Hematopoietic multipotent progenitor cell treated with erythropoietin and hydrocortisone succinate and interleukin-3 and kit ligand, for 6 days (in vitro differentiated cells): ENCODE data around the gene MS4A18.
"Not testable (repeated sequence)": the region's sequence is repeated elsewhere in the genome, so short reads cannot be mapped to it uniquely, and the experiment has no call there.

Source experiments
- DNase-seq: peaks from one replicate; pipeline ENCODE4 v3.0.0-alpha.2; 2015

MS4A18 gene

DNA sequence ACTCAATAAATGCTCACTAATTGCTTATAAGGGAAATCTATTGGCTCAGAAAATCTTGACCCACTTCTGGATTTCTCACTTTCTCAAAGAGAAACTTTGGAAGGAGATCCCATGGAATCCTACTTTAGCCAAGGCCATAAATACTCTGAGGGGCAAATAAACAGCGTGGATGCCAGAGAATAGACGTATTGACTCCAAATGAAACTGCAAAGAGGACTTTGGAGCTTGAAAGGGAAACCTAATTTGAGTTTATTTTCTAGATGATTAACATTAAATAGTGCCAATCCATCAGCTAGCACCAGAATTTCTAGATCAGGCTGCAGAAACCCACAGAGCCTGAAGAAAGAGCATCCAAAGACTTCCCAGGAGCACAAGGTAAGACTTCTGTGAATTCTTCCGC lies at the start of gene MS4A18:
Gene MS4A18, plus strand, starts transcription at position 301 of the 400 bp plus-strand sequence.
- no peak for DNase-seq

DNA sequence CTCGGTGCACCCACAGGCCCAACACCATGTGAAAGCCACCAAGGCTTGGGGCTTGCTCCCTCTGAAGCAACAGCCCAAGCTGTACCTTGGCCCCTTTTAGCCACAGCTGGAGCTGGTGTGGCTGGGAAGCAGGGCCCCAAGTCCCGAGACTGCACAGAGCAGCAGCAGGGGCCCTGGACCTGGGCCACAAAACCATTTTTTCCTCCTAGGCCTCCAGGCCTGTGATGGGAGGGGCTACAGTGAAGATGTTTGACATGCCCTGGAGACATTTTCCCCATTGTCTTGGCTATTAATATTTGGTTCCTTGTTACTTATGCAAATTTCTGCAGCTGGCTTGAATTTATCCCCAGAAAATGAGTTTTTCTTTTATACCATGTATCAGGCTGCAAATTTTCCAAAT lies 46.3 kb upstream of the MS4A18 start:
- DNase-seq = not testable (repeated sequence)

DNA sequence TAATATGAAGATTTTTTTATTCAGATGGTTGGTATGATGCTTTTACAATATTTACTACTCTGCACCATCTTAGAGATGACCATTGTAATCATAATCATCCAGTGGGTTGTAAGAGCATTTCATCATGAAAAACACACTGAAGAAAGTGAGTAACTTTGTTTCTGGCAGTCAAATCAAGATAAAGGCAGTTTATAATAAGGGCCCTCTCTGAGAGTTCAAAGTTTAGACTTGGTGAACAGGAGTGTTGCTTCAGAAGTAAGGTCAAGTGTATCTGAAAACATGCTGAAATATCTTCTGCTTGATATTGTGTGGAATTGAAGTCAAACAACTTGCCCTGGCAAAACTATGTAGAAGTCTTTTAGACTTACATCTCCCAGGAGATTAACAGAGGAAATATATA lies 44.6 kb upstream of the MS4A18 start:
- no peak for DNase-seq

DNA sequence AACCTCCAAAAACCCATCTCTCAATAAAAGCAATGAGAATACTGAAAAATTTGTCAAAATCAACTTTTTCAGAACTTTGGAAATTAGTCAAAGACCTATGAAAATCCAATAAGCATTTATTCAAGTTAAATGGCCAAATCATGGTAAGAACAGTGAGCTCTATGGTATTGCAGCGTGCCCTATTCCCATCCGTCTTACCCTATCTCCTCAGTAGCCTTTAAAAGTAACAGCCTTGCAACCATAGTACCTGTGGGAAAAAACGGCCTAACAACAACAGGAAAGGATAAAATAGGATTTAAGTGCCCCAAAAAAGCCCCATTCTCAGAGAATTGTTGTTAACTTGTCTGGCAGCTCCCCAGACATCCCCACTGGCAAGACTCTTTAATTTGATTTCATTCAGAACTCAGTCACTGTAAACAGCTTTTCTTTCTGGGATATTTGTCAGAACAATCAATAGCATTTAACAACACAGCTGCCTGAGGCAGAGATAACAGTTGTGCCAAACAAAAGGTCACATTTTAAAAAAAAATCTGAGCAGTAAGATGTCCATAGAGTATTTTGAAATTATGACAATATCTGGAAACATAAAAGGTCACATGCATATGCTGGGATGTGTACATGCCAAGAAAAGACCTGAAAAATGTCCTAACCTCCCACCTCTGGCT lies 43.9 kb upstream of the MS4A18 start:
- DNase-seq = no peak

DNA sequence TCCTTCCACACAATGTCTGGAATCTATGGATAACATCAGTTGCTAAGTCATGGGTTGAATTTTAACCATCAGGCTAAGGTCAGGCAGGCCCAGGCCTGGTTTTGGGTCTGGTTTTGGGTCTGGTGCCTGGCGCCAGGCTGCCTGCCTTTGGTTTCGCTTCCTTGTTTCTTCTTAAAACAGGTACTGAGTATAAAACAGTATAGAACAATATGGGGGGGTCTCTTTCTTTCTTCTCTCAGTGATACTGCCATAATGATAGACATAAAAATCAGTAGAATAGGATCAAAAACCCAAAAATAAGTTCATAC lies 40.0 kb upstream of the MS4A18 start:
- DNase-seq = not testable (repeated sequence)

DNA sequence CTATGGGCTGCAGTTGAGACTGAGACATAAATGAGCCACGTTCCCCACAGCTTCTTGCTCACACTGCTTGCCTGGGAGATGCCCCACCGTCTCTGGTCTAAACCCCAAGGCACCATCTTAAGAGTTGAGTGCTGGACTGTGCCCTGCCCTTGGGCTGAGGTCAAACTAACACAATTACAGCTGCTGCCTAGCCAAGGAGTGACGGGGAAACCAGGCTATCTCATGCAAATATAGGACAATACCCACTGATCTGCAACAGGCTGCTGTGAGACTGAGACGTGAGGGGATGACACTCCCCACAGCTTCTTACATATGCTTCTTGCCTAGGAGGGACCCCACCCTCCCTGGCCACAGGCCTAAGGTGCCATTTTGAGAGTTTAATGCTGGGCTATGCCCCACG lies 32.9 kb upstream of the MS4A18 start:
- no peak for DNase-seq

DNA sequence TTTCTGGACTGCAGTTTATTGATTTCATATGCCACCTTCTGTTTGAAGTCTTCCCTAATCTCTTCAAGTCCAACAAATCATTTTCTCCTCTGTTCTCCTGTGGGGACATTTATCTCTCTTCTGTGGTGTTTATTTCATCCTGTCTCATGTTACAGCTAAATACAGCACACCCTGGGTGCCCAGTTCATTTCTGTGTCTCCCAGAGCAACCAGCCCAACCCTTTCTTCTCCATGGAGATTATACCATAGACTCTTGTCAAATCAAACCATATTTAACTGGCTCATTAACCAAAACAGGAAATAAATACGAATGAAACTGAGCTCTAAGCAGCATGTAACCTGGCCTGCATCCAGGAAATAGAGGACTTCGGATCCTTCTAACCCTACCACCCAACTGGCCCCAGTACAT lies 25.2 kb upstream of the MS4A18 start, which contains the start of gene MS4A8:
Gene MS4A8, plus strand, starts transcription at position 329 of the 408 bp plus-strand sequence. CDS start 1,249 bp downstream, outside the sequence.
- DNase-seq = peak; percentile 17

DNA sequence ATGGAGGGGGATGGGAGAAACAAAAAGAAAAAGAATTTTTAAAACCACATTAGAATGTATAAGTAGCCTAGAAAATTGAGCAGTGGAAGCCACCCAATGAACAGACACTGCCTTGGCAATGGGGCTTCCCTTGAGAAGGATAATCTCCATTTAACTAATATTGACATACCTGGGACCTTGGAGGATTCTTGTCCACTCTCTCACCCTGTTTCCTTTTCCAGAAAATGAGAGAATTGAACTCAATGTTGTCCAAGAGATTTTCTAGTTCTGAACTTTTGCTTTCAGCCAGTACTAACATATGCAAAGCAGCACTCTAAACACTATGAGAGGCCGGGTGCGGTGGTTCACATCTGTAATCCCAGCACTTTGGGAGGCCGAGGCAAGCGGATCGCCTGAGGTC lies 24.6 kb upstream of the MS4A18 start:
- DNase-seq = no peak

DNA sequence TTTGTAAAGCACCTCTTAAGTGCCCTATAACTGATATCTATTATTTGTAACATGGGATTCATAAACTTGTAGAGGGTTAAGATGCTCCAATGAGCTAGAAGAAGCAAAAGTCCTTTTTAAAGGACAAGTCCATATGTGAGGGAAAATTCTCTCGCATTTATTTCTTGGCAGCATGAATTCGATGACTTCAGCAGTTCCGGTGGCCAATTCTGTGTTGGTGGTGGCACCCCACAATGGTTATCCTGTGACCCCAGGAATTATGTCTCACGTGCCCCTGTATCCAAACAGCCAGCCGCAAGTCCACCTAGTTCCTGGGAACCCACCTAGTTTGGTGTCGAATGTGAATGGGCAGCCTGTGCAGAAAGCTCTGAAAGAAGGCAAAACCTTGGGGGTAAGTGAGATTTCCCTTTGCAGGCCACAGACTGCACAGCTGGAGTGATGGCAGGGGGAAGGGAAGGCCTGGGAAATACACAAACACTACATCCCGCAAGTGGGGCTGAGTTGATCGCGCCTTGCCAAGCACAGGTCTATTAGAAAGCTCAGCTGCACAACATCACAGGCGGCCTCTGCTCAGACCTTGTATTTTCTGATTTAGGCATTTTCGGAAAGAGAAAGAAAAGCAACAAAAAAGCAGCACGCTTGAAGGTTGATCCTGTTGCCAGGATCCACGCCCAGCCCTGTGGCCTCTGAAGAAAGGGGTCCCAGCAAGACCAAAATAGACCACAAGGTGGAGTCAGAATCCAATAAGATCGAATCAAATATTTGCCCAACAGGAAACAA lies 23.6 kb upstream of the MS4A18 start:
- peak; percentile 66 for DNase-seq

DNA sequence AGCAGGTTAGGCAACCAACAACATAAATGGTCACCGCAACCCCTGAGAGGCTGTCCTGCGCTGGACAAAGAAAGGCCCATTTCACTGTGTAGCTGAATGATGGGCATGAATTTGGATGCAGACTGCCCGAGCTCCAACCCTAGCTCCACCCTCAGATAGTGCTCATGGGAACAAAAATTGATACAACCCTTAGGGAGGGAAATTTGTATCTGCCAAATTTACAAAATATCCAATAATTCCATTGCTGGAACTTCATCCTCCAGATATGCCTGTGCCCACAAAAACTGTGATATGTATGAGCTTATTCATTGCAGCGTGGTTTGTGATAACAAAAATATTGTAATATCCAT lies 23.1 kb upstream of the MS4A18 start:
- no peak for DNase-seq

DNA sequence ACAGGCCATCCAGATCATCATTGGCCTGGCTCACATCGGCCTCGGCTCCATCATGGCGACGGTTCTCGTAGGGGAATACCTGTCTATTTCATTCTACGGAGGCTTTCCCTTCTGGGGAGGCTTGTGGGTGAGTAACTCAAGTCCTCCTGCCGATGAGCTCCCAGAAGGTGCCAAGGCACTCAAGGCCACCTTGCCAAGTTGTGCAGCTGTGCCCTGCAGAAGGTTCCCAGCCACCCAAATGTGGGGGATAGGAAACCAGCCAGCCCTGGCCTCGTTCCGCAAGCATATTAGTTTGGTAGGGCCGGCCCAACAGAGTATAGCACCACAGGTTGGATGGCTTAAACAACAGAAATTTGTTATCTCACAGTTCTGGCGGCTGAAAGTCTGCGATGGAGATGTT lies 21.1 kb upstream of the MS4A18 start:
- DNase-seq = no peak

DNA sequence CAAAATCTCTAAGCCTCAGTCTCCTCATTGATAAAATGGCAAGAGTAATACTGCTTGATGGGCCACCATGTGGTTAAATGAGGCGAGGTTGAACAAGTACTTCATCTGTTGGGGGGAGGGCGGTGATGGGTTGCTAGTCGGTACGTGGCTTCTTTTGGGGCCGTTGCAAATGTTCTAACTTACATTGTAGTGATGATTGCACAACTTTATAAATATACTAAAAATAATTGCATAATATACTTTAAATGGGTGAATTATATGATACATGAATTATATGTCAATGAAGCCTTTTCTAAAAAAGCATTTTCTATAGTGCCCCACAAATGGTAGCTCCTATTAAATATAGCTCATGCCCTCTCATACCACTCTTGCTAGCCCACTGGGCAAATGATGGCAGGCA lies 18.6 kb upstream of the MS4A18 start:
- DNase-seq = no peak

DNA sequence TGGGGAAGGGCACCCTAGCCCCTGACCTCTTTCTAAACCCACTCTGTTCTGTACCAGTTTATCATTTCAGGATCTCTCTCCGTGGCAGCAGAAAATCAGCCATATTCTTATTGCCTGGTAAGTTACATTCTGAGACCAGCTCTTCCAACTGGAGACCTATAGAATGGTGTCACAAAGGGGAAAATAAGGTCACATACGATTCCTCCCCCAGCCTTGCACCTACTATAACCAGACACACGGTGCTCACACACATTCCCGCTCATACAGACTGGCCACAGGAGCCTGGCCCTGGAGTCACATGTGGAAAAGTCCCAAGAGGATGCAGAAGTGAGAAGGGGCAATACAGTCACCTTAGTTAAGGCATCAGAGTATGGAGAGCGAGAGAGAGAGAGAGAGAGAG lies 17.6 kb upstream of the MS4A18 start:
- no peak for DNase-seq

DNA sequence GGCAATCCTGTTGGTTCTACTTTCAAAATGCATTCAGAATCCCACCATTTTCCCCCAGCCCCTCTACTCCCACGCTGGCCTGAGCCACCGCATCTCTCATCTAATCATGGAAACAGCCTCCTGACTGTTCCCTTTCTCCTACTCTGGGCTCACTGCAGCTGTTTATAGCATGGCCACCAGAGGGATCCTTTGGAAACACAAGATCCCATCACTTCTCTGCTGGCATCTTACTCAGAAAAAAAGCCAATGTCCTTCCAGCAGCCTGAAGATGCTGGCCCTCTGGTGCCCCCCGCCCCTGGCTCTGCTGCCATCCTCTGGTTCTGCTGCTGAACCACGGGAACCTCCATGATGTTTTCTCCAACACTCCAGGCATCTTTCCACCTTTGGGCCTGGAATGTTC lies 14.0 kb upstream of the MS4A18 start:
- DNase-seq = no peak

DNA sequence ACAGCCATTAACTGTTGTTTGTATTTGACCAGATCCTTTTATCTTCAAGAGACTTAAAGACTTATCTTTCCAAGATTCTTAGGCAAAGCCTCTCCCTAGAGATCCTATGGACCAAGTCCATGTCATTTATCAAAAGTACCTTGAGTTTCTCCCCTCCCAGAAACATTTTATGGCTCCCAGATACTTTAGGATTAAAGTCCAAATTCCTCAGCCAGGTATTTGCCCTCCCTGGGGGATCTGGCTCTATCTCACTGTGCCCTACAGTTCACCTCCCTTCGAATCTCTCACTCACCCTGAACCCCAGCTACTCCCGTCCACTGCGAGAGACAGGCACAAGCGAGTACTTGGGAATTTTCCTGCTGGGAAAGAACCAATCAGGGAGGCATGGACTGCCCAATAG lies 13.2 kb upstream of the MS4A18 start:
- DNase-seq = no peak

DNA sequence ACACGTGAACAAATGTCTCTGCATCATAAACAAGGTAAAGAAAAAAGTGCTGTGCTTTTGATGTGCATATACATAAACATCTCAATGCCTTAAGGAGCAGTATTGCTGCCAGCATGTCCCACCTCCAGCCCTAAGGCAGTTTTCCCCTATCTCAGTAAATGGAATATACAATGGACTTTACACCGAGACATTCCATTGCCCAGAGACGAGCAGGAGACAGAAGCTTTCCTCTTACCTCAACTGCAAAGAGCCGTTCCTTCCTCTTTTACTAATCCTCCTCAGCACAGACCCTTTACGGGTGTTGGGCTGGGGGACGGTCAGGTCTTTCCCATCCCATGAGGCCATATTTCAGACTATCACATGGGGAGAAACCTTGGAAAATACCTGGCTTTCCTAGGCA lies 11.1 kb upstream of the MS4A18 start:
- not testable (repeated sequence) for DNase-seq

DNA sequence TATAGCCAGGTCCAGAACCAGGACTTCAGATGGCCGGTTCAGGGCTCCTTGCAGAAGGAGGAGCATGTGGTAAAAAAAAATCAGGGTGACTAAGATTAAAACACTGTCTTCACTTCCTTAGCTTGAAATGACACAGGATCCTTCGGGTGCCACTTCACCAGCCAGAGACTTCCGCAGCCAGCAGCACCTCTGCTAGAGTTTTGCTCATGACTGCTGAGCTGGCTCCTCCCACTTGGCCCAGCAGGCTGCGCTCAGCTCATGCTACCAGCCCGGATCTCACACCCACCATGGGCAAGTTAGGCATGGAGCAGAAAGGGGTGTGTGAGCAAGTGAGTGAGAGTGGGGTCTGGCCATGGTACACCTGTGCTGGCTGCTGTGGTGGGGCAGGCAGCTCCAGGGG lies 6.6 kb upstream of the MS4A18 start:
- no peak for DNase-seq

DNA sequence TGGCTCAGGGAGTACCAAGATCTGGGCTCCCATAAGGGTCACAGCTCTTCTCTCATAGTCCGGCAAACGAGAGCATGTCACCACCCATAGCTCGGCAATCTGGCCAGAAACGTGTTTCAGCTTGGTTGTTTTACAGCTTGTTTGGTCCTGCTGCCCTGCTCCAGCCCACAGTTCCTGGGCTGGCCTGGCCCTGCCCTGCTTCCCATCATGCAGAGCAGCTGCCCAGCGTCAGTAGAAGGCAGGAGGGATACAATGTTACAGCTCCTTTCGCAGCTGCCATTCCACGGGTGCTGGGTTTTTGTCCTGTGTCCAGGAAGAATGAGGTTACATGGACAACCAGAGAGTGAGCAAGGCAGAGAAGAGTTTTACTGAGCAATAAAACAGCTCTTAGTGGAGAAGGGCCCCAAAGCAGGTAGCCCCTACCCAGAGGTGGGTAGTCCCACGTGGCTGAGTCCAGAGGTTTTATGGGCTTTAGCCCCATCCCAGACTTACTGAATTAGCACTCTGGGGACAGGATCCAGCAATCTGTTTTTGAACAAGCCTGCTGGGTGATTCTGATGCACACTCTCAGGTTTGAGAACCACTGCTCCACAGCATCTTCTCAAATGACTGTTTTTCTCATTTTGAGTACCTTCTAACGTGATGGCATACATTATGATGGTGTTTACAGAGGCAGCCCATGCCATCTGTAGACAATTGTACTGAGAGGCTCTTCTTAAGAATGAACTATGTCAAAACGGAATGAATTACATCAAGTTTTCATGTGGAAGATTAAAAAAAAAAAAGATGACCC lies 5.8 kb upstream of the MS4A18 start:
- no peak for DNase-seq

DNA sequence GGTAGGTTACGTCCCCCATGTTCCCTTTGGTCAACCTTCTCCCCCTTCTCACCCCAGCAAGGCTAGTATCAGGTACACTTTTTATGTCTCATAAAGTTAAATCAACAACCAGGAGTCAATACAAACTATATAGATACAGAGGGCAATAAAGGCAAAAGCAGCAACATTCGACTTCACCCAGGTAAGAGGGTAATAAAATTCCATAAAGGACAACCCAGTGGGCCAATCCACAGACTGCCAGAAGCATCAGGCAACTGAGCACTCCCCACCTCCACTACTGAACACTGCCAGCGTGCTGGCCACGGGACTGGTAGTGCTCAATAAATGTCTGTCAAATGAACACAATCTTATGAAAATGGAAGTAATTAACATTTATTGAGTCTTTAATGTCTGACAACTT lies 5.1 kb upstream of the MS4A18 start:
- DNase-seq = no peak

DNA sequence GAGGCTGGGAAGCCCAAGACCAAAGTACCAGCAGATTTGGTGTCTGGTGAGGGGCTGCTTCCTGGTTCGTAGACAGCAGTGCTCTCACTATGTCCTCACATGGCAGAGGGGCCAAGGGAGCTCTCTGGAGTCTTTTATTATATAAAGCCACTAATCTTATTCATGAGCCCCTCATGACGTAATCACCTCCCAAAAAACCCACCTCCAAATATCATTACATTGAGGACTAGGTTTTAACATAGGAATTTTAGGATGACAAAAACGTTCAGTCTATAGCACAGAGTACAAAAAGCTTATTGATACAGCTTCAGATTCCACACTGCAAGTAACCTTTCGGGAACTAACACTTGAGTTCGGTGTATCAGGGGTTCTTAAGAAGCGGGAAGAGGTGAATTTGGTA lies 4.1 kb upstream of the MS4A18 start:
- no peak for DNase-seq

DNA sequence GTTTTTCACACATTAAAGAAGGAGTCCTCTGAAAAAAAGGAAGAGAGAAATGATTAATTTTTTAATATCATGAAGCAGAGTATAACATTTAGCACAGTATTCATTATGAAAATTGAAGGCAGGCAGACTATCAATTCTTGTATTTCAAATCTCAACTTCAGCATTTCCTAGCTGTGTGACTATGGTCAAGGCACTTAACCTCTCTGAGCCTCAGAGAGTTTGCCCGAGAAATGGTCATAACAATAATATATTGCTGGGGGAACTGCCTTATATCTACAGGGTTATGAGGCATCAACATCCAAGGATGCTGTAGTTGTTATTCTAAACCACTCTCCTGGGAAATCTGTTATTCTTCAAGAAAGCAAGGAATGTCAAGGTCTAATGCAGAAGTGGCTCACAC lies 1.1 kb downstream of the MS4A18 start:
- no peak for DNase-seq

DNA sequence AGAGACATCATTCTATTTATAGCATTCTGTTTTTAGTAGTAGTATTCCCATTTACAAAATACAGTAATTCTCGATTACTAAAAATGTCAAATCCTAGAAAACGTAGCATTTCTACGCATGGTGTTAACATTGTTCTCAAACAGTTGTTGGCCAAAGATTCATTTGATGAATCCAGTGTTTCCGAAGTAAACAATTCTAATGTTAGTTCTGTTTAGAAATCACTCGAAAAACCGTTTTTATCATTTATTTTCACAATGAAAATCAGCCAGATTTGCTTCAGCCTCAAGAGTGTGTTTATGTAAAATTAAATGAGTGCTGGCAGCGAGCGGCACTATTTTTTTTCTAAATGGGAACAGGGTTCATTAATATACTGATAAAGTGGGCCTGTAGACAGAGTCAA lies 7.1 kb downstream of the MS4A18 start:
- no peak for DNase-seq

DNA sequence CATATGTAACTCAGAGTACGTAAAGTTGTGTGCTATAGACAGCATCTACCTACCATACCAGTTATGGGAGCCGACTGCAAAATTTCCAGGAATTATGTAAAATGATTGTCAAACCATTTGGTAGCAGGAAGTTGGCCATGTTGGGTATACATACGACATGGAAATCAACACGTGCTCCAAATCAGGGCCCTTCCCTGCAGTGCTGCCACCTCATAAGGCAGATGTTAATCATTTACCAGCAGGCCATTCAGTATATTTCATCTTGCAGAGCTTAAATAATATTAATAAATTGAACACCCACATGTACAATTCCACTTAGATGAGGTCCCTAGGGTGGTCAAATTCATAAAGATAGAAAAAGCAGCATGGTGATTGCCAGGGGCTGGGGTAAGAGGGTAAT lies 9.8 kb downstream of the MS4A18 start:
- no peak for DNase-seq

DNA sequence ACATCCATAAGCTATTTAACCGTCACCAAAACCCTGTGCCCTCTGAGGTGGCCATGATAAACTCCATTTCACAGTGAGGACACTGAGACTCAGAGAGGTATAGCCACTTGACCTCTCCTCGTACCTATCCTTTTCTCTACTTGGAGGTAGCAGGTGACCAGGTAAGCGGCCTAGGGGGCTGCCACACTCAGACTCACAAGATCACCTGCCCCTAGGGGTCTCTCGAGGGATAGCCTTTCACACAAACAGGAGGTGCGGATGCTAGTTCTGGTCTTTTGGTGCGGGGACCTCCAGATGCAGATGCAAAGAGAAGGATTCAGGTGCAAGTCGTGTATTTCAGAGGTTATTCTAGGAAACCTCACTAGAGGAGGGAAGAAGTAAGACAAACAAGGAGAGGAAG lies 14.6 kb downstream of the MS4A18 start:
- no peak for DNase-seq
